H1 (cell line): ENCODE results near the gene RNF144A. TPM values are rescaled to one million over a fixed set of nuclear protein-coding genes. Genes with fewer than 3 reads are reported as not detected.

Experiments used
- CTCF ChIA-PET: fragments of 300-600 bp; sonication (Branson Sonifier 250); formaldehyde crosslinking; loops from one replicate; lab custom pipeline; 2021; ENCODE audit not compliant: partially characterized antibody; lab: Charles Lee
- POLR2A ChIA-PET: fragments of 300-600 bp; sonication (Branson Sonifier 250); formaldehyde crosslinking; loops from one replicate; lab custom pipeline; 2021; ENCODE audit warnings: inconsistent platforms; ENCODE audit not compliant: partially characterized antibody; lab: Charles Lee
- DNase-seq, 2 experiments: peaks; one replicate each; pipeline versions ENCODE4 v3.0.0 to v3.0.0-alpha.2; 2010 to 2022; ENCODE audit warnings: low spot score in 2 of 2, low read depth in 1 of 2, mixed read lengths in 1 of 2
- FAIRE-seq: peaks from 2 replicates; lab custom pipeline; 2011; peaks lifted over from hg19 to GRCh38; lab: Jason Lieb, UNC
- H2AFZ ChIP-seq: 2 replicates; pipeline ENCODE4 v1.8.1; 2012; ENCODE audit warnings: low read length, inconsistent platforms
- H2AK5ac ChIP-seq: 2 replicates; pipeline ENCODE4 v1.6.1; 2013; ENCODE audit warnings: low read depth, low read length
- H2BK120ac ChIP-seq: replicated peaks from 2 replicates; pipeline ENCODE3; 2013; ENCODE audit warnings: low read depth, low read length, inconsistent platforms
- H2BK12ac ChIP-seq: 2 replicates; pipeline ENCODE4 v1.6.1; 2013; ENCODE audit warnings: low read depth, low read length
- H2BK15ac ChIP-seq: 2 replicates; pipeline ENCODE4 v1.6.1; 2013; ENCODE audit warnings: low read length
- H2BK20ac ChIP-seq: 2 replicates; pipeline ENCODE4 v1.6.1; 2013; ENCODE audit warnings: low read length
- H2BK5ac ChIP-seq: 2 replicates; pipeline ENCODE4 v1.6.1; 2013; ENCODE audit warnings: low read depth, low read length
- H3K14ac ChIP-seq: 2 replicates; pipeline ENCODE4 v1.6.1; 2013; ENCODE audit warnings: inconsistent platforms; ENCODE audit not compliant: insufficient read length
- H3K18ac ChIP-seq: 2 replicates; pipeline ENCODE4 v1.6.1; 2013; ENCODE audit warnings: low read length; ENCODE audit errors: extremely low read depth
- H3K23ac ChIP-seq: 2 replicates; pipeline ENCODE4 v1.6.1; 2013; ENCODE audit warnings: inconsistent platforms; ENCODE audit not compliant: insufficient read length
- H3K23me2 ChIP-seq: 2 replicates; pipeline ENCODE4 v1.6.1; 2013; ENCODE audit warnings: low read depth, low read length
- H3K27ac ChIP-seq: 2 replicates; pipeline ENCODE4 v1.6.1; 2011; ENCODE audit warnings: low read depth, low read length, inconsistent platforms
- H3K27me3 ChIP-seq, 4 experiments: replicated peaks in 1 of 4; 1 replicate in 1 of 4; 2 replicates in 3 of 4; pipeline versions ENCODE4 v1.6.1 to v1.8.1; 2011 to 2013; ENCODE audit warnings: low read length in 3 of 4, mild to moderate bottlenecking in 3 of 4, inconsistent platforms in 2 of 4, mixed read lengths in 2 of 4, moderate library complexity in 1 of 4; ENCODE audit not compliant: control insufficient read depth in 3 of 4, insufficient read depth in 3 of 4; ENCODE audit errors: extremely low read depth in 1 of 4
- H3K36me3 ChIP-seq, 4 experiments: 2 replicates each; pipeline versions ENCODE4 v1.6.1 to v1.8.1; 2011 to 2013; ENCODE audit warnings: mild to moderate bottlenecking in 4 of 4, low read length in 3 of 4, moderate library complexity in 2 of 4, control low read depth in 1 of 4, inconsistent platforms in 1 of 4; ENCODE audit not compliant: insufficient read depth in 4 of 4, control insufficient read depth in 2 of 4
- H3K4ac ChIP-seq: replicated peaks from 2 replicates; pipeline ENCODE3; 2013; ENCODE audit warnings: low read length, low read depth, mixed read lengths, inconsistent platforms; ENCODE audit not compliant: insufficient read length
- H3K4me1 ChIP-seq, 4 experiments: replicated peaks in 1 of 4; 1 replicate in 1 of 4; 2 replicates in 3 of 4; pipeline versions ENCODE4 v1.6.1 to v1.8.1; 2011 to 2013; ENCODE audit warnings: low read length in 3 of 4, inconsistent platforms in 2 of 4, mixed read lengths in 1 of 4; ENCODE audit not compliant: insufficient read depth in 4 of 4, control insufficient read depth in 3 of 4
- H3K4me2 ChIP-seq, 2 experiments: 2 replicates each; pipeline versions ENCODE4 v1.6.1 to v1.8.1; 2011 to 2013; ENCODE audit warnings: low read depth in 2 of 2, low read length in 2 of 2, control low read depth in 1 of 2, inconsistent platforms in 1 of 2, mild to moderate bottlenecking in 1 of 2; ENCODE audit not compliant: insufficient read depth in 1 of 2
- H3K4me3 ChIP-seq, 4 experiments: fragments of 200-600, 300-600 bp in 1 of 4; sonication (generic), shearing (Covaris generic), sonication (Bioruptor Twin) in 1 of 4; 2 replicates each; pipeline versions ENCODE4 v1.5.1 to v1.8.1; 2011 to 2016; ENCODE audit warnings: low read length in 4 of 4, low read depth in 3 of 4, control low read depth in 2 of 4, inconsistent platforms in 2 of 4, mild to moderate bottlenecking in 2 of 4, mixed read lengths in 1 of 4, moderate library complexity in 1 of 4; ENCODE audit not compliant: insufficient read depth in 2 of 4; ENCODE audit errors: extremely low read depth in 1 of 4
- H3K56ac ChIP-seq: replicated peaks from 2 replicates; pipeline ENCODE3; 2013; ENCODE audit warnings: low read depth, mild to moderate bottlenecking, mixed read lengths, low read length, inconsistent platforms; ENCODE audit not compliant: insufficient read length
- H3K79me1 ChIP-seq: 2 replicates; pipeline ENCODE4 v1.6.1; 2013; ENCODE audit warnings: low read depth, low read length, control low read depth
- H3K79me2 ChIP-seq, 2 experiments: 2 replicates each; pipeline versions ENCODE4 v1.6.1 to v1.8.1; 2012 to 2013; ENCODE audit warnings: low read length in 2 of 2, mild to moderate bottlenecking in 2 of 2, inconsistent platforms in 1 of 2; ENCODE audit not compliant: insufficient read depth in 2 of 2, control insufficient read depth in 1 of 2
- H3K9ac ChIP-seq, 4 experiments: replicated peaks in 1 of 4; 1 replicate in 1 of 4; 2 replicates in 3 of 4; pipeline versions ENCODE4 v1.6.1 to v1.8.1; 2011 to 2013; ENCODE audit warnings: low read depth in 3 of 4, low read length in 3 of 4, control low read depth in 2 of 4, mild to moderate bottlenecking in 2 of 4, moderate library complexity in 2 of 4, inconsistent platforms in 1 of 4; ENCODE audit errors: extremely low read depth in 1 of 4
- H3K9me3 ChIP-seq, 2 experiments: 2 replicates each; pipeline versions ENCODE4 v1.6.1 to v1.8.1; 2012 to 2013; ENCODE audit warnings: mild to moderate bottlenecking in 2 of 2, moderate library complexity in 2 of 2, control low read depth in 1 of 2, inconsistent platforms in 1 of 2, low read depth in 1 of 2, low read length in 1 of 2, mixed read lengths in 1 of 2; ENCODE audit not compliant: insufficient read depth in 2 of 2
- H4K20me1 ChIP-seq, 2 experiments: replicated peaks in 1 of 2; 2 replicates each; pipeline versions ENCODE3 to v1.8.1; 2011 to 2013; ENCODE audit warnings: inconsistent platforms in 2 of 2, low read length in 2 of 2, mild to moderate bottlenecking in 1 of 2; ENCODE audit not compliant: insufficient read depth in 2 of 2, control insufficient read depth in 1 of 2
- H4K5ac ChIP-seq: 2 replicates; pipeline ENCODE4 v1.6.1; 2013; ENCODE audit warnings: low read length, low read depth, mixed read lengths, inconsistent platforms; ENCODE audit not compliant: insufficient read length
- H4K8ac ChIP-seq: 2 replicates; pipeline ENCODE4 v1.8.0; 2013; ENCODE audit warnings: mild to moderate bottlenecking, moderate library complexity, low read length, inconsistent platforms; ENCODE audit not compliant: insufficient read depth; ENCODE audit errors: extremely low read depth
- H4K91ac ChIP-seq: replicated peaks from 2 replicates; pipeline ENCODE3; 2013; ENCODE audit warnings: low read length, mixed read lengths, inconsistent platforms; ENCODE audit not compliant: insufficient read length
- ASH2L ChIP-seq: fragments of 200-600, 300-600 bp; sonication (generic); IDR thresholded peaks from one replicate; pipeline ENCODE4 v1.7.1; 2017; ENCODE audit warnings: low read length
- BACH1 ChIP-seq: IDR thresholded peaks from 2 replicates; pipeline ENCODE4 v1.6.1; 2012; ENCODE audit warnings: low read length, improper control_type of control experiment
- CEBPB ChIP-seq: IDR thresholded peaks from 2 replicates; pipeline ENCODE4 v1.6.1; 2012; ENCODE audit warnings: low read depth, low read length
- CTCF ChIP-seq, 3 experiments: IDR thresholded peaks; 1 replicate in 2 of 3; 2 replicates in 1 of 3; pipeline versions ENCODE4 v1.5.1 to v1.6.1; 2011; ENCODE audit warnings: low read length in 3 of 3, mild to moderate bottlenecking in 3 of 3, inconsistent platforms in 2 of 3, low read depth in 1 of 3, moderate library complexity in 1 of 3; ENCODE audit not compliant: insufficient read depth in 1 of 3; ENCODE audit errors: control extremely low read depth in 1 of 3
- EZH2 ChIP-seq: fragments of 200-600 bp; sonication (generic); IDR thresholded peaks from 2 replicates; pipeline ENCODE4 v1.7.1; 2012; ENCODE audit warnings: low read depth, mild to moderate bottlenecking, moderate library complexity, low read length, inconsistent platforms; ENCODE audit not compliant: severe bottlenecking
- JUN ChIP-seq: IDR thresholded peaks from 2 replicates; pipeline ENCODE4 v1.6.1; 2011; ENCODE audit warnings: low read depth, mild to moderate bottlenecking, improper control_type of control experiment, low read length
- JUND ChIP-seq: IDR thresholded peaks from 2 replicates; pipeline ENCODE4 v1.6.1; 2011; ENCODE audit warnings: mild to moderate bottlenecking, improper control_type of control experiment, low read length
- RNF2 ChIP-seq: fragments of 200-900, 300-1000 bp; sonication (generic); IDR thresholded peaks from 2 replicates; pipeline ENCODE4 v1.7.1; 2016; ENCODE audit warnings: borderline replicate concordance, low read depth, mild to moderate bottlenecking, antibody characterized with exemption, low read length; ENCODE audit not compliant: poor library complexity, severe bottlenecking; ENCODE audit errors: missing control alignments
- SP2 ChIP-seq: IDR thresholded peaks from 2 replicates; pipeline ENCODE4 v1.6.1; 2012; ENCODE audit warnings: mild to moderate bottlenecking, low read length, inconsistent platforms
- TAF1 ChIP-seq: IDR thresholded peaks from 2 replicates; pipeline ENCODE4 v1.6.1; 2011; ENCODE audit warnings: mild to moderate bottlenecking, low read depth, low read length
- YY1 ChIP-seq: IDR thresholded peaks from 2 replicates; pipeline ENCODE4 v1.6.1; 2011; ENCODE audit warnings: low read depth, mild to moderate bottlenecking, low read length
- WGBS, 2 experiments: shearing (Covaris generic) in 1 of 2; methylation state at CpG; one replicate each; pipeline versions ENCODE4 v1.1.6 to v1.1.7; 2013 to 2015; ENCODE audit warnings: low lambda C conversion rate in 2 of 2, mixed read lengths in 2 of 2, inconsistent platforms in 1 of 2, low coverage in 1 of 2, missing lambda C conversion rate in 1 of 2; ENCODE audit not compliant: insufficient replicate concordance in 2 of 2, insufficient coverage in 1 of 2, insufficient read length in 1 of 2; ENCODE audit errors: extremely low coverage in 1 of 2, missing lambda C conversion rate in 1 of 2; 5-methylcytosine and 5-hydroxymethylcytosine counted together
- polyA plus RNA-seq, 7 experiments: library from polyadenylated mRNA; depleted of rRNA in 3 of 7; stranded (reverse) in 5 of 7; unstranded in 2 of 7; fragments of >200 nt in 5 of 7; fragments of 200-250 nt in 2 of 7; gene quantifications; 1 replicate in 5 of 7; 2 replicates in 1 of 7; 4 replicates in 1 of 7; pipeline versions ENCODE4 v1.2.1 to v1.2.3, GENCODE V29; 2011 to 2013; ENCODE audit warnings: missing spikeins in 2 of 7, mixed read lengths in 2 of 7
- total RNA-seq: library from RNA; stranded (reverse); fragmentation: NEBNext Ultra II Directional; extraction: Animal tissue kit (Norgen Biotek cat#: 25700); gene quantifications from 2 replicates; pipeline ENCODE4 v1.2.1, GENCODE V29; 2021

Gene RNF144A
- total and polyA plus RNA-seq, 2 of the 8 experiments (the other 6 are each of a cell fraction or from before 2014, with no cell fraction given), result 14.0 to 15.0 TPM

- POLR2A ChIA-PET, result no interaction called here
- no peak for TF ChIP-seq ASH2L
- TF ChIP-seq RNF2, result no peak
- no peak for TF ChIP-seq BACH1
- TF ChIP-seq EZH2, result no peak
- no peak for TF ChIP-seq CEBPB
- no peak for TF ChIP-seq CTCF (IDR thresholded peaks at IDR 0.05; ENCODE audit: control extremely low read depth in 1 of 3, insufficient read depth in 1 of 3, low read depth in 1 of 3, low read length in 3 of 3)
- no peak for TF ChIP-seq JUND
- TF ChIP-seq JUN, result no peak
- no peak for TF ChIP-seq YY1
- TF ChIP-seq TAF1, result no peak
- no peak for TF ChIP-seq SP2
Measured at GRCh38 chr2:7027956-7028655, 110.9 kb downstream of the RNF144A start.

More at GRCh38 chr2:7027956-7028655, 110.9 kb downstream of the RNF144A start:
- no peak for FAIRE-seq
- DNase-seq, result no peak
- H3K4me1 ChIP-seq, result no peaks in the 10 kb centered on the region; a peak in 1 of 7 replicates
- H3K4ac ChIP-seq, result no peak overlapping the region
- H3K27me3 ChIP-seq, result no peaks in the 10 kb centered on the region
- no peaks in the 10 kb centered on the region for H3K79me1 ChIP-seq
- no peak overlapping the region for H2BK15ac ChIP-seq
- no peak overlapping the region for H2BK20ac ChIP-seq
- 88% methylated on average over 12 of the region's 15 CpGs; no CpG with 5 or more reads in 1 of the 2 experiments for WGBS, 2 experiments
- H3K9ac ChIP-seq, result no peak overlapping the region
- no peak overlapping the region for H3K4me2 ChIP-seq
- no peak overlapping the region for H2BK12ac ChIP-seq
- no peak overlapping the region for H3K27ac ChIP-seq
- no peaks in the 10 kb centered on the region for H3K23me2 ChIP-seq
- H3K18ac ChIP-seq, result no peak overlapping the region
- H2AK5ac ChIP-seq, result no peak overlapping the region
- no peak overlapping the region for H3K14ac ChIP-seq
- CTCF ChIA-PET, result interaction anchor here (0.7 to 10.4 kb wide), 6 partner anchors 8 to 110 kb away, joined by 3 to 115 read pairs (median 6); no protein-coding TSS in a partner anchor
- H3K56ac ChIP-seq, result no peak overlapping the region
- no peak overlapping the region for H3K4me3 ChIP-seq
- H3K79me2 ChIP-seq, result no peaks in the 10 kb centered on the region
- peaks cover 0 to 9% (median 2%) of the 10 kb centered on the region in 4 experiments; a peak in 2 of 8 replicates for H3K36me3 ChIP-seq
- H4K5ac ChIP-seq, result no peak overlapping the region
- no peaks in the 10 kb centered on the region for H3K9me3 ChIP-seq
- H2BK120ac ChIP-seq, result no peak overlapping the region
- no peak overlapping the region for H4K8ac ChIP-seq
- no peak overlapping the region for H2BK5ac ChIP-seq
- H2AFZ ChIP-seq, result no peak overlapping the region
- no peak overlapping the region for H3K23ac ChIP-seq
- H4K91ac ChIP-seq, result no peak overlapping the region
- peaks cover 0 to 2% of the 10 kb centered on the region in 2 experiments for H4K20me1 ChIP-seq
